Activated T-cell treated with anti-CD3 and anti-CD28 coated beads, Interleukin-2, amount 50 U/mL, for 1 hour (primary cell): ENCODE results near the gene MIEF1.
"Not testable (repeated sequence)": the region's sequence is repeated elsewhere in the genome, so short reads cannot be mapped to it uniquely, and the experiment has no call there.

Experiments
- DNase-seq: peaks from one replicate; pipeline ENCODE4 v3.0.0-alpha.2; 2020

The MIEF1 gene

GRCh38 chr22:39490966-39491680, 11.0 kb upstream of the MIEF1 start:
- DNase-seq = no peak

GRCh38 chr22:39491696-39492095, 10.4 kb upstream of the MIEF1 start:
- DNase-seq = no peak

GRCh38 chr22:39492186-39492585, 9.9 kb upstream of the MIEF1 start:
- no peak for DNase-seq

- DNase-seq = no peak
Observed at GRCh38 chr22:39493759-39494158, 8.3 kb upstream of the MIEF1 start.

GRCh38 chr22:39494471-39495120, 7.5 kb upstream of the MIEF1 start:
- DNase-seq = no peak

GRCh38 chr22:39496131-39496838, 5.8 kb upstream of the MIEF1 start:
- peak; percentile 62 for DNase-seq

- DNase-seq = no peak
Observed at GRCh38 chr22:39497429-39497828, 4.7 kb upstream of the MIEF1 start.

- no peak for DNase-seq
Observed at GRCh38 chr22:39498368-39498767, 3.7 kb upstream of the MIEF1 start.

GRCh38 chr22:39498802-39499201, 3.3 kb upstream of the MIEF1 start:
- DNase-seq = no peak

GRCh38 chr22:39500101-39500500, 2.0 kb upstream of the MIEF1 start:
- no peak for DNase-seq

- DNase-seq = no peak
Observed at GRCh38 chr22:39501644-39502108, 414 bp upstream of the MIEF1 start.

- DNase-seq = no peak
Observed at GRCh38 chr22:39502789-39503409, 809 bp downstream of the MIEF1 start.

GRCh38 chr22:39503630-39504029, 1.5 kb downstream of the MIEF1 start:
- no peak for DNase-seq

GRCh38 chr22:39504071-39504470, 2.0 kb downstream of the MIEF1 start:
- DNase-seq = no peak

GRCh38 chr22:39507021-39507420, 4.9 kb downstream of the MIEF1 start:
- DNase-seq = not testable (repeated sequence)

- DNase-seq = no peak
Observed at GRCh38 chr22:39508393-39508792, 6.3 kb downstream of the MIEF1 start.

- DNase-seq = no peak
Observed at GRCh38 chr22:39510529-39511149, 8.5 kb downstream of the MIEF1 start.

GRCh38 chr22:39511226-39511625, 9.1 kb downstream of the MIEF1 start:
- DNase-seq = no peak

- no peak for DNase-seq
Observed at GRCh38 chr22:39512026-39512425, 9.9 kb downstream of the MIEF1 start.

GRCh38 chr22:39513791-39514190, 11.7 kb downstream of the MIEF1 start:
- no peak for DNase-seq

- DNase-seq = peak; percentile 68
Observed at GRCh38 chr22:39514373-39514973, 12.4 kb downstream of the MIEF1 start.

GRCh38 chr22:39515266-39516050, 13.4 kb downstream of the MIEF1 start:
- DNase-seq = no peak
